B cell (primary cell): ENCODE results near the gene ZNF175.

ENCODE experiments used
- EZH2 ChIP-seq: IDR thresholded peaks from 2 replicates; pipeline ENCODE4 v1.6.1; 2012; ENCODE audit warnings: borderline replicate concordance, low read depth, mild to moderate bottlenecking, moderate library complexity, low read length; ENCODE audit not compliant: insufficient read depth, poor library complexity, severe bottlenecking
- TF ChIP-seq, protein P1 (sequence below): fragments of 200-600 bp; IDR thresholded peaks from one replicate; pipeline ENCODE4 v1.8.0; 2022; ENCODE audit warnings: antibody characterized with exemption, mild to moderate bottlenecking

DNA sequence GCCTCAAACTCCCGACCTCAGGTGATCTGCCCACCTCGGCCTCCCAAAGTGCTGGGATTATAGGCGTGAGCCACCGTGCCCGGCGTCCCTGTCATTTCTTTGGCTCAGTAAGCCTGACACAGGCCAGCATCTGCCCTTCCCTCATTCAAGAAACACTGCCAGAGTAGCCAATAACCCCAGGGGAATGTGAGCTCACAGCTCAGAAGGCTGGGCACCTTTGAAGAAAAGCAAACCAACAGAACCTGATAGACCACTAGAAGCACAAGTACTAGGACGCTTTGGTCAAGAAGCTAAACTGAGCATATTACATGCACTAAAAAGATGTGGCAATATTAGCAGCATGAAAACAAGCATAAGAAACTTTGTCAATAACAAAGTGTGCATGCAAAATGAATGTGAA, 44.9 kb downstream of the ZNF175 start:
- no peak for TF ChIP-seq EZH2
- TF ChIP-seq, protein P1, sequence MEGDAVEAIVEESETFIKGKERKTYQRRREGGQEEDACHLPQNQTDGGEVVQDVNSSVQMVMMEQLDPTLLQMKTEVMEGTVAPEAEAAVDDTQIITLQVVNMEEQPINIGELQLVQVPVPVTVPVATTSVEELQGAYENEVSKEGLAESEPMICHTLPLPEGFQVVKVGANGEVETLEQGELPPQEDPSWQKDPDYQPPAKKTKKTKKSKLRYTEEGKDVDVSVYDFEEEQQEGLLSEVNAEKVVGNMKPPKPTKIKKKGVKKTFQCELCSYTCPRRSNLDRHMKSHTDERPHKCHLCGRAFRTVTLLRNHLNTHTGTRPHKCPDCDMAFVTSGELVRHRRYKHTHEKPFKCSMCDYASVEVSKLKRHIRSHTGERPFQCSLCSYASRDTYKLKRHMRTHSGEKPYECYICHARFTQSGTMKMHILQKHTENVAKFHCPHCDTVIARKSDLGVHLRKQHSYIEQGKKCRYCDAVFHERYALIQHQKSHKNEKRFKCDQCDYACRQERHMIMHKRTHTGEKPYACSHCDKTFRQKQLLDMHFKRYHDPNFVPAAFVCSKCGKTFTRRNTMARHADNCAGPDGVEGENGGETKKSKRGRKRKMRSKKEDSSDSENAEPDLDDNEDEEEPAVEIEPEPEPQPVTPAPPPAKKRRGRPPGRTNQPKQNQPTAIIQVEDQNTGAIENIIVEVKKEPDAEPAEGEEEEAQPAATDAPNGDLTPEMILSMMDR, result no peak
